SK-N-SH treated with all-trans-retinoic acid at 6 μM for 48 hours (cell line): ENCODE results near the gene GALNT12.

Source experiments
- ATAC-seq: fragments of 200-7000 bp; cut with Tn5 transposase; 3 replicates; pipeline ENCODE4 v1.9.1; 2020; ENCODE audit warnings: mild to moderate bottlenecking, moderate library complexity
- BACH2 ChIP-seq: fragments of 250-450 bp; sonication (Bioruptor Pico); IDR thresholded peaks from 2 replicates; pipeline ENCODE4 v1.9.0; 2021; ENCODE audit warnings: mild to moderate bottlenecking, borderline replicate concordance
- GLIS3 ChIP-seq: fragments of 250-450 bp; sonication (Bioruptor Pico); IDR thresholded peaks from 2 replicates; pipeline ENCODE4 v1.5.0; 2020; ENCODE audit warnings: mild to moderate bottlenecking, moderate library complexity
- PPARA ChIP-seq: fragments of 250-450 bp; sonication (Bioruptor Pico); IDR thresholded peaks from 2 replicates; pipeline ENCODE4 v1.5.0; 2020; ENCODE audit warnings: mild to moderate bottlenecking, borderline replicate concordance
- RARB ChIP-seq: fragments of 250-450 bp; sonication (Bioruptor Pico); IDR thresholded peaks from 2 replicates; pipeline ENCODE4 v1.8.0; 2021; ENCODE audit warnings: mild to moderate bottlenecking, moderate library complexity
- TOX ChIP-seq: fragments of 250-450 bp; sonication (Bioruptor Pico); IDR thresholded peaks from 2 replicates; pipeline ENCODE4 v1.8.0; 2021; ENCODE audit warnings: mild to moderate bottlenecking, moderate library complexity, borderline replicate concordance
- ZNF70 ChIP-seq: fragments of 450-650 bp; formaldehyde crosslinking; IDR thresholded peaks from 2 replicates; pipeline ENCODE4 v1.5.0; 2020; ENCODE audit warnings: mild to moderate bottlenecking, moderate library complexity
- ZNF8 ChIP-seq: fragments of 450-650 bp; formaldehyde crosslinking; IDR thresholded peaks from 2 replicates; pipeline ENCODE4 v1.5.0; 2020; ENCODE audit warnings: mild to moderate bottlenecking, moderate library complexity
- TF ChIP-seq, protein P1 (sequence below): fragments of 250-450 bp; sonication (Bioruptor Pico); IDR thresholded peaks from 2 replicates; pipeline ENCODE4 v1.8.0; 2021; ENCODE audit warnings: low read depth, mild to moderate bottlenecking, moderate library complexity, borderline replicate concordance

GALNT12 gene

DNA sequence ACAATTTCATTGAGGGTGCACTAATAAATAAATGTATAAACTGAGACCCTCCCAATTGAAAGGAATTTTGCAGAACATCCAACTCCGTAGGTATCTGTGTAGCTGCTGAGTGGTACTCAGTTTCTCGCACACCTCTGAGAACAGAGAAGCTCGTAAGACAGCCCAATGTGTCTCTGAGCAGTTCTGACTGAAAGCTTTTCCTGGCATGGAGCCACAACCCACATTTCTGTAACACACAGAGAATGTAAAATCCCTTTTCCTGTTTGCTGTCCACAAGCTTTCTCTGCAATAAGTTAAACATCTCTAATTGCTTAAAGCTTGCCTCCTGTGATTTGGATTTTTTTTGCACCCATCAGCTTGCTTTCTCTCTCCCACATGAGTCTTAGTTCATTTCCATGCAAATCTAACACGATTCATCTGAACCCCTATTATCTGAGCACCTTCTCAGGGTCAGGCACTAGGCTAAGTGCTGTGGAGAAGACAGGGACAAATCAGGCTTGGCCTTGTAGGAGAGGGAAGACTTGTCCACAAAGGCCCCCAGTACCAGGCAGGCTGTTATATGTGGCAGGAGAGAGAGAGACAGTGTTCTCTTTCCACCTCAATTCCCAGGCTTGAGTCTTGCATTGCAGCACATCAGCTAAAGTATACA lies 92.1 kb downstream of the GALNT12 start:
- peak; percentile 76 for ATAC-seq
- TF ChIP-seq, protein P1, sequence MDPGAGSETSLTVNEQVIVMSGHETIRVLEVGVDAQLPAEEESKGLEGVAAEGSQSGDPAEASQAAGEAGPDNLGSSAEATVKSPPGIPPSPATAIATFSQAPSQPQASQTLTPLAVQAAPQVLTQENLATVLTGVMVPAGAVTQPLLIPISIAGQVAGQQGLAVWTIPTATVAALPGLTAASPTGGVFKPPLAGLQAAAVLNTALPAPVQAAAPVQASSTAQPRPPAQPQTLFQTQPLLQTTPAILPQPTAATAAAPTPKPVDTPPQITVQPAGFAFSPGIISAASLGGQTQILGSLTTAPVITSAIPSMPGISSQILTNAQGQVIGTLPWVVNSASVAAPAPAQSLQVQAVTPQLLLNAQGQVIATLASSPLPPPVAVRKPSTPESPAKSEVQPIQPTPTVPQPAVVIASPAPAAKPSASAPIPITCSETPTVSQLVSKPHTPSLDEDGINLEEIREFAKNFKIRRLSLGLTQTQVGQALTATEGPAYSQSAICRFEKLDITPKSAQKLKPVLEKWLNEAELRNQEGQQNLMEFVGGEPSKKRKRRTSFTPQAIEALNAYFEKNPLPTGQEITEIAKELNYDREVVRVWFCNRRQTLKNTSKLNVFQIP (CRISPR knock-in tag) = no peak
- no peak for TF ChIP-seq ZNF70 (CRISPR knock-in tag)
- TF ChIP-seq ZNF8 (CRISPR knock-in tag) = no peak
- no peak for TF ChIP-seq RARB (CRISPR knock-in tag)
- TF ChIP-seq PPARA = no peak
- no peak for TF ChIP-seq GLIS3 (CRISPR knock-in tag)
- no peak for TF ChIP-seq TOX (CRISPR knock-in tag)
- no peak for TF ChIP-seq BACH2
